ENCODE data around the gene RAB5IF.

The RAB5IF gene

DNA sequence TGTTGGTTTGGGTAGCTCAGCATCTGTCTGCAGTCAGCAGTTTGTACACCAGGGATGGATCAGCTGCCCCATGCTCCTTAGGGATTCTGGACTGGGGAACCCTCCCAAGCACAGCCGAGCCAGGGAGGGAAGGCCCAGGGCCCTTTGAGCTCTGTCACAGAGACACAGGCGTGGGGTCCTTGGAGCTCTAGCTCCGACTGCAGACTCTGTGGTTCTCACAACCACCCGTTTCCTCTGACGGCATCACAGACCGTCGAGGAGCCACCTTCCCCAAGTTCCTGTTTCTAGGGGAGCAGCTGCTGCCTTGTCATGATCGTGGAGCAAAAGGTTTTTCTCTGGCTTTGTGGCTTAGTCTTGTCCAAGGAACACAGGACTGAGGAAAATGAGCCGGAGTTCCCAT lies 40.4 kb downstream of the RAB5IF start, which contains the start of gene SLA2:
SLA2 (minus strand) TSS at position 199 of the 400 bp plus-strand sequence. CDS start 4,861 bp downstream, outside the sequence.
- TF ChIP-seq TAF1 (IDR thresholded peaks at IDR 0.05; ENCODE audit: borderline replicate concordance, insufficient read depth, low read length) (no peak), SIN3A (IDR thresholded peaks at IDR 0.05; ENCODE audit: borderline replicate concordance, insufficient read depth, low read length) (no peak), POLR2AphosphoS5 (IDR thresholded peaks at IDR 0.05; ENCODE audit: low read depth, low read length) (no peak), FOXP2 (optimal IDR thresholded peaks at IDR 0.05; ENCODE audit: borderline replicate concordance, extremely low read depth, extremely low read length, insufficient read depth) (no peak)
- TF ChIP-seq, protein P1, sequence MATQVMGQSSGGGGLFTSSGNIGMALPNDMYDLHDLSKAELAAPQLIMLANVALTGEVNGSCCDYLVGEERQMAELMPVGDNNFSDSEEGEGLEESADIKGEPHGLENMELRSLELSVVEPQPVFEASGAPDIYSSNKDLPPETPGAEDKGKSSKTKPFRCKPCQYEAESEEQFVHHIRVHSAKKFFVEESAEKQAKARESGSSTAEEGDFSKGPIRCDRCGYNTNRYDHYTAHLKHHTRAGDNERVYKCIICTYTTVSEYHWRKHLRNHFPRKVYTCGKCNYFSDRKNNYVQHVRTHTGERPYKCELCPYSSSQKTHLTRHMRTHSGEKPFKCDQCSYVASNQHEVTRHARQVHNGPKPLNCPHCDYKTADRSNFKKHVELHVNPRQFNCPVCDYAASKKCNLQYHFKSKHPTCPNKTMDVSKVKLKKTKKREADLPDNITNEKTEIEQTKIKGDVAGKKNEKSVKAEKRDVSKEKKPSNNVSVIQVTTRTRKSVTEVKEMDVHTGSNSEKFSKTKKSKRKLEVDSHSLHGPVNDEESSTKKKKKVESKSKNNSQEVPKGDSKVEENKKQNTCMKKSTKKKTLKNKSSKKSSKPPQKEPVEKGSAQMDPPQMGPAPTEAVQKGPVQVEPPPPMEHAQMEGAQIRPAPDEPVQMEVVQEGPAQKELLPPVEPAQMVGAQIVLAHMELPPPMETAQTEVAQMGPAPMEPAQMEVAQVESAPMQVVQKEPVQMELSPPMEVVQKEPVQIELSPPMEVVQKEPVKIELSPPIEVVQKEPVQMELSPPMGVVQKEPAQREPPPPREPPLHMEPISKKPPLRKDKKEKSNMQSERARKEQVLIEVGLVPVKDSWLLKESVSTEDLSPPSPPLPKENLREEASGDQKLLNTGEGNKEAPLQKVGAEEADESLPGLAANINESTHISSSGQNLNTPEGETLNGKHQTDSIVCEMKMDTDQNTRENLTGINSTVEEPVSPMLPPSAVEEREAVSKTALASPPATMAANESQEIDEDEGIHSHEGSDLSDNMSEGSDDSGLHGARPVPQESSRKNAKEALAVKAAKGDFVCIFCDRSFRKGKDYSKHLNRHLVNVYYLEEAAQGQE (IDR thresholded peaks at IDR 0.05; ENCODE audit: insufficient read depth in 1 of 2, low read depth in 2 of 2, low read length in 2 of 2) = no peak

DNA sequence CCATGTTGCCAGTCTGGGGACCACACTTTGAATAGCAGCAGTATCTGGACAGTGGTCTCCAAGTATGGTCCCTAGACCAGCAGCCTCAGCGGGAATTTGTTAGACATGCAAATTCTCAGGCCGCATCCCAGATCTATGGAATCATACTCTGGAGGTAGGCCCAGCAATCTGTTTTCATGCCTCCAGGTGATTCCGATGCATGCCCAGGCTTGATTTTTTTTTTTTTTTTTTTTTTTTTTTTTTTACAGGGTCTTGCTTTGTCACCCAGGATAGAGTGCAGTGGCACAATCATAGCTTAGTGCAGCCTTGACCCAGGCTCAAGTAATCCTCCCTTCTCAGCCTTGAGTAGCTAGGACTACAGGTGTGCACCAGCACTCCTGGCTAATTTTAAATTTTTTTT lies 41.1 kb downstream of the RAB5IF start:
- TF ChIP-seq SIN3A (IDR thresholded peaks at IDR 0.05; ENCODE audit: borderline replicate concordance, insufficient read depth, low read length) (no peak), TAF1 (IDR thresholded peaks at IDR 0.05; ENCODE audit: borderline replicate concordance, insufficient read depth, low read length) (no peak), POLR2AphosphoS5 (IDR thresholded peaks at IDR 0.05; ENCODE audit: low read depth, low read length) (no peak), FOXP2 (optimal IDR thresholded peaks at IDR 0.05; ENCODE audit: borderline replicate concordance, extremely low read depth, extremely low read length, insufficient read depth) (no peak)
- TF ChIP-seq, protein P1 (IDR thresholded peaks at IDR 0.05; ENCODE audit: insufficient read depth in 1 of 2, low read depth in 2 of 2, low read length in 2 of 2) = no peak

DNA sequence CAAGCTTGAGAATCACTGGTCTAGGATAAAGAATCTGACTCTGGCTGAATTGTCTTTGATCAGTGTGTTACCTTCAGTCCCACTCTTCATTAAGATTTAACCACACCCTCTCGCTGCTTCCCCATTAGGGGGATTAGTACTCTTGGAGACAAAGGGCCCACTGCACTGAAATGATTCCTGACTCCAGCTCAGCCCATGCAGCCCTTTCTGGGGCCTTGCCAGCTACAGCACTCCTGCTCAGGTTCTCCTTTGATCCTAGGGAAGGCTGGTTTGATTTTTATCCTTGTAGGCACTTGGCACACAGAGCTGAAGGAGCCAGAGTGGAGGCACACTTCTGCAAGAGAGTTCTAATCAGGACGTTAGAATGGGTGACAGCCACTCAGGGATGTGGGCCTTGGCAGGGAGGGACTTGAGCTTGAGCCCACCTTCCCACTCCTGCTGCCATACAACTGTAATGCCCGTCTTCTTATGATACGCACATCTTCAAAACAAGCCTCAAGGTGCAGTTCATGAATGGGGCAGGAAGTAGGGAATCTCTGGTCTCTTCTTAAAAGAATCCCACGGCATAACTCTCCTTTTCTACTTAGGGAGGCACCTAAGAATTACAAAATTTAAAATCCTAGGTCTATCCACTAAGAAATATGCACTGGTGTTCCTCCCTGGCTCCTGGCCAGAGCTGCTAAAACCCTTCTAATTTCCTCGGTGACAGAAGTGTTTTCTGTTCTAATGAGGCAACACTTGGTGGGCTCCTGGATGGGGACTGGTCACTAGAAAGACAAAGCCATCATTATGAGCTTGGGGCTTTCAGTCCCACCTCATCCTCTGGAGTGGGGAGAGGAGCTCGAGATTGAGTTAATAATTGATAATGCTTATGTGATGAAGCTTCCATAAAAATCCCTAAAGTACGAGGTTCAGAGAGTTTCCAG lies 41.9 kb downstream of the RAB5IF start:
- TF ChIP-seq SIN3A (IDR thresholded peaks at IDR 0.05; ENCODE audit: borderline replicate concordance, insufficient read depth, low read length) = no peak
- no peak for TF ChIP-seq POLR2AphosphoS5 (IDR thresholded peaks at IDR 0.05; ENCODE audit: low read depth, low read length)

DNA sequence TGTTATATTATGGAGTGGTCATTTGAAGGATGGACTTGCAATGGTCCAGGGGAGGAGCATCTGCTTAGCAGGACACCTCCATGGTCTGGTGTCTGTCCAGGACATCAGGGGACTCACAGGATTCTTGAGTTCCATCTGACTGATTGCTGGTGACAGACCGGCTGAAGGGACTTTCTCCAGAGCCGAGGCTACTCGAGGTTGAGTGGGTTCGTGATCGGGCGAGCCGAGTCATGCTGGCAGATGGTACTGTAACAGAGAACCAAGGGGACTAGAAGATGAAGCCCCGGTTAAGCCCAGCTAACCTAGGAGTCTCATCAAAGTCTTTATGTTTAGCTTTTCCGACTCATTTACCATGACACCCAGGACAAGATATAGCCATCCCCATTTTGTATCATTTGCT lies 47.9 kb downstream of the RAB5IF start:
- TF ChIP-seq SIN3A (IDR thresholded peaks at IDR 0.05; ENCODE audit: borderline replicate concordance, insufficient read depth, low read length) (no peak), TAF1 (IDR thresholded peaks at IDR 0.05; ENCODE audit: borderline replicate concordance, insufficient read depth, low read length) (no peak), FOXP2 (optimal IDR thresholded peaks at IDR 0.05; ENCODE audit: borderline replicate concordance, extremely low read depth, extremely low read length, insufficient read depth) (no peak), POLR2AphosphoS5 (IDR thresholded peaks at IDR 0.05; ENCODE audit: low read depth, low read length) (no peak)
- TF ChIP-seq, protein P1 (IDR thresholded peaks at IDR 0.05; ENCODE audit: insufficient read depth in 1 of 2, low read depth in 2 of 2, low read length in 2 of 2) = no peak

DNA sequence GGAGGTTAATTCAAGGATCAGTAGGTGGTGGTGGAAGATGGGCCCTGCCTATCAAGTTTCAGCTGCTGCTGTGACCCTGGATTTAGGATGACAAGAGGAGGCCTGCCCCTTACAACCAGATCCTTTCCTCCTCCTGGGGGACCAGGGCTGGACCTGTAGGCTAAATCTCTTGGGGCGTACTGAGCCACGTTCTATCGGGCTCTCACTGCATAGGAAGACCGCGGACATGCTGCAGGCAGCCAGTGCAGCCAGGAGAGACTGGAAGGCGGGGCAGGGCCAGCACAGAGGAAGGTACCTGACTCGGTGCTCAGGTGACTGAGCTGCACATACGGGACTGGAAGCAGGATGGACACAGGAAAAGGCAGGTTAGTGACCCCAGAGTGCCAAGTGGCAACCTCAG lies 48.9 kb downstream of the RAB5IF start:
- TF ChIP-seq, protein P1 (IDR thresholded peaks at IDR 0.05; ENCODE audit: insufficient read depth in 1 of 2, low read depth in 2 of 2, low read length in 2 of 2) = no peak
- TF ChIP-seq SIN3A (IDR thresholded peaks at IDR 0.05; ENCODE audit: borderline replicate concordance, insufficient read depth, low read length) (no peak), POLR2AphosphoS5 (IDR thresholded peaks at IDR 0.05; ENCODE audit: low read depth, low read length) (no peak), FOXP2 (optimal IDR thresholded peaks at IDR 0.05; ENCODE audit: borderline replicate concordance, extremely low read depth, extremely low read length, insufficient read depth) (no peak), TAF1 (IDR thresholded peaks at IDR 0.05; ENCODE audit: borderline replicate concordance, insufficient read depth, low read length) (no peak)

Data from PFSK-1 (cell line).